Measurements from ENCODE around the gene SAMD3. TPM values are rescaled to one million over a fixed set of nuclear protein-coding genes. Genes with fewer than 3 reads are reported as not detected.
"Not testable (repeated sequence)": the region's sequence is repeated elsewhere in the genome, so short reads cannot be mapped to it uniquely, and the experiment has no call there.

Gene SAMD3
- total RNA-seq, 2 donors from 2014 or later, result 1.5 to 2.6 TPM

DNA sequence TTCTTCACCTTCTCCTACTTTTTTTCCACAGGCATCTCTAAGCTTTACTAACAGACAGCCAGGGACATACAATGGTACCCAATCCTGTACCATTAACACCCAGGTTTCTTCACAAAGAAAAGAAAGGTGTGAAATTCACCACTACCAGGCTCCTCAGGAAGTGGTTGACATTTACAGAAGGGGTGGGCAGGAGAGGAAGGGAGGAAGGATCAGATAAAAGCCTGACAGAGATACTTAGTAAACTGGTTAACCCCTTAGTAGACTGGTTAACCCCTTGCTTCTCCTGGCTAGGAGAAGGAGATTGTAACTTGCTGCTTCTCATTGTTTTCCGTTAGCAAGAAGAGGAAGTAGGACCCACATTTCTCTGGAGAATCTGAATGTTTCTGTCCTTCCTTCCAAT is 7.2 kb downstream of the SAMD3 start:
- DNase-seq (ENCODE audit: low spot score), result no peak
- intact Hi-C loops (cut with DNase I), result no loop called here

DNA sequence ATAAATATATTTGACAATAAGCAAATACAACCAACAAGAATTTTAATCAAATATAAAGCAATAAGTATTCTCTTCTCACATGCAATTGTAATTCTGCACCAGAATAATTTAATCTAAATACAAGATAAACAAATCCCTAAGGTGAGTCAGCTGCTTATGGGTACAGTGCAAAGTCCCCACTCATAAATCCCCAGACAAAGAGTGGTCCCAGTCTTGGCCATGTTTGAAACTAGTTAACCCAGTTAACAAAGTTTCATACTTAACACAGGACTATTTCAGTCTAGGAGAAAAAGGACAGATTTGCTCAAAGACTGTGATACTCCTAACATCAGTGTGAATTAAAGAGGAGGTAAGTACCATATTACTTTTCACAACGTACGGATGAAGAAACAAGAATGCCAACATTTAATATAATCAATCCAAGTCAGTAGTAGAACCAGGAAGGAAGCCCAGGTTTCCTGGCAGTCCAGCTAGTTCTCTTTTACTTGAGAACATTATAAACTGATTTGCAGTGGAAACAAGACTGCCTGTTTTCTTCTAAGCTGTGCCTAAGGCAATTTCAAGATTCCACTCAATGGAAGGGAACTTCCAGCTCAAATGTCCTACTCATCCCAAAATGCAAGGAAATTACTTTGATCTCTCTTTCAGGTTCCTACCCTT is 10.4 kb downstream of the SAMD3 start:
- DNase-seq (ENCODE audit: low spot score), result no peak
- intact Hi-C loops (cut with DNase I), result no loop called here

DNA sequence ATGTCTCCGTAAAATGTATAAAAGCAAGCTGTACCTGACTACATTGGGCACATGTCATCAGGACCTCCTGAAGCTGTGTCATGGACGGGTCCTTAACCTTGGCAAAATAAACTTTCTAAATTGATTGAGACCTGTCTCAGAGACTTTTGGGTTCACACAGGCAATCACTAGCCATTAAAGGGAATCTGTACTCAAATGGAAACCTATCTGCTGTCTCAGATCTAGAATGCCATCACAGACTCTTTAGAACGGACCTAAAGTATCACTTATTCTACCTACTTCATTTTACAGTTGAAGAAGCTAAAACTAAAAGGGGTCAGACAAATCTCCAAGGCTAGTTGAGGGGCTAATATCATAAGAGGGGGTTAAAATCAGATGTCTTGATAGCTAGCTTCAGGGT is 11.1 kb downstream of the SAMD3 start:
- DNase-seq (ENCODE audit: low spot score), result no peak
- intact Hi-C loops (cut with DNase I), result no loop called here

DNA sequence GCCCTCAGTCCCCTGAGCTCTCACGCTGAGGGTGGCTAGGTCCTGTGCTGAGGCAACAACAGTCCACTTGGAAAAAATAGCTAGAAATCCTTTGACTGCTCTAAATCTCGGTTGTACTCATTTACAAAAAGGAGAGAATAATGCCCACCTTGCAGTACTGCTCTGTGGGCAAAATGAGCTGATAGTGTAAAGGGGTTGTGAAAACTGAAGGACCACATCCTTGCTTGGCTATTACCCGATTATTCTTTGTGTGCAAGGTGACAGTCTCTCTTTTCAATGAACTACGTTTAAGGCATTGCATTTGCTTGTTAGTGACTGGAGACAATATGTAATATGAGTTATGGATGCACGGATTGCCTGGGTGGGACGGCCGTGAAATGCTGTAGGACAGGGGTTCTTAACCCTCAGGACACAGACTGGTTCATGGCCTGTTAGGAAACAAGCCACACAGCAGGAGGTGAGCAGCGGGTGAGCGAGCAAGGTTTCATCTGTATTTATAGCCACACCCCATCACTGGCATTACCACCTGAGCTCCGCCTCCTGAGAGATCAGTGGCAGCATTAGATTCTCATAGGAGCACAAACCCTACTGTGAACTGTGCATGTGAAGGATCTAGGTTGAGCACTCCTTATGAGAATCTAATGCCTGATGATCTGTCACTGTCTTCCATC is 14.6 kb downstream of the SAMD3 start:
- intact Hi-C loops (cut with DNase I), result no loop called here
- DNase-seq (ENCODE audit: low spot score), result no peak

DNA sequence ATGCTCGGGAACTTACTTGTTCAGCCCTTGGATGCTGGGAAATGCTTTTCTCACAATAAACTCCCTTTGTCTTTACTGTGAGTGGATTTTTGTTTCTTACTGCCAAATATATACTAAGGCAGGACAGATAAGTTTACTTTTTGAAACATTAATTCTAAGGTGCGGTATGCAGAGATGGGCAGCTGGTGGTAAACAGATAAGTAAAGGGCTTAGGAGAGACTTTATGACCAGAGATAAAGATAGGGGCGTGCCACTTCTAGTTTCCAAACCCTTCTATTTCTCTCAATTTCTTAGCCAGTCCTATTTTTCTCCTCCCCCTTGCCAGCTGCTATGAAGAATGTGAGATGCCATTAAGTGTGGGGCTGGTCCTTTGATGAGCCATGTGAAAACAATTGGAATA is 16.3 kb downstream of the SAMD3 start:
- no peak for DNase-seq (ENCODE audit: low spot score)
- intact Hi-C loops (cut with DNase I), result no loop called here

DNA sequence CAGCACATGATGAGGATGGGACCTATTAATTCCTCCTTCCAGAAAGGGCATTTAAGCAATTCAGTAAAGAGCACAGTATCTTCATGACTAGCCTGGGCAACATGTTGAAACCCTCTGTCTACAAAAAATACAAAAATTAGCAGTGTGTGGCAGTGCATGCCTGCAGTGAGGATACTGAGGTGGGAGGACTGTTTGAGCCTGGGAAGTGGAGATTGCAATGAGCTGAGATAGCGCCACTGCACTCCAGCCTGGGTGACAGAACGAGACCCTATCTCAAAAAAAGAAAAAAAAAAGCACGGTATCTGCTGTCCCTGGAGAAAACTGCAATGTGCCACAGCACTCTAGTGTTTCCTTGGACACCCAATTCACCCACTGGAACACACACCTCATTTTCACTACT is 18.4 kb downstream of the SAMD3 start:
- intact Hi-C loops (cut with DNase I), result no loop called here
- no peak for DNase-seq (ENCODE audit: low spot score)

DNA sequence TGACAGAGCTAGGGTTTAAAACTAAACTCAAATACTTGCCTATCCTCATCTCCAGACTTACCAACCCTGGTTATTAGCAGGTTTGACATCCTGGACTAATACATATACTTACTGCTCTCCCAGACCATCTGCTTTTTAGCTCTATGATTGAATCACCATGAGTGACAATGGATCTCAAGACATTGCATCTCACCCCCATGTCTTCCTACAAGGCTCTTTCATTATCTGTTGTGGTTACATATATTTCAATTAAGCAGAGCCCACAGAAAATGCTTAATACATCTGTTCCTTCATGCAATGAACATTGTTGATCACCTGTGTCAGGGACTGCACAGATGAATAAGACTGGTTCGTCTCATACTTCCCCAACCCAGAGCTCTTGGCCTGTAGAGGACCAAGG is 19.4 kb downstream of the SAMD3 start:
- no peak for DNase-seq (ENCODE audit: low spot score)
- intact Hi-C loops (cut with DNase I), result no loop called here

DNA sequence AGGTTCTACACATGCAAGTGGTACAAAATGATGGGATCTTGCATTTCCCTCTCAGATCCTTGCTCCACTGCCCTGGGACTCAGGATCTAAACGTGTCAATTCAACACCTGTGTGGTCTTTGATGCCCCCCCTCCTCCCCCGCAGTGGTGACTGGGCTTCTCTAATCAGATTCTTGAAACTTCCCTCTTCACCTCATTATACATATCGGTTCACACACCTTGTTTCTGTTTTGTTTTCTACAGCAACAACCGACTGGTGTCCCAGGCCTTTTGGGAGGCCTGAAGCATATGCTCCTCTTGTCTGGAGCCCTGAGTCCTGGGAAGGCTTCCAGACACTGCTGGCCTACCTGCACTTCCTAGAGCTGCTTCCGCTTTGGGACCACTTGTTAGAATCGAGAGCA is 20.0 kb downstream of the SAMD3 start:
- intact Hi-C loops (cut with DNase I), result no loop called here
- no peak for DNase-seq (ENCODE audit: low spot score)

DNA sequence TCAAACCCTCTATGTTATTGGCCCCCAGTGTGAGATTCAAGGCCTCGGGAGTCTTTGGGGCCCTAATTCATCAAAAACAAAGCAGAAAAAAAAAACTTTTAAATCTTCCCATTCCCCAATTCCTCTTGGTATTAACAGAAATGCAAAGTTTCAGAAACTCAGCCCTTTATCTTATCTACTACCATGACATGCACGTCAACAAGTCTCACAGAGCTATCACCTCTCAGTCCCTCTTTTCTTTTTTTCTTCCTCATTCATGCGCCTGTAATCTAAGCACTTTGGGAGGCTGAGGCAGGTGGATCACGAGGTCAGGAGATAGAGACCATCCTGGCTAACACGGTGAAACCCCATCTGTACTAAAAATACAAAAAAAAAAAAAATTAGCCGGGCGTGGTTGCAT is 22.7 kb downstream of the SAMD3 start:
- intact Hi-C loops (cut with DNase I), result no loop called here
- DNase-seq (ENCODE audit: low spot score), result no peak

DNA sequence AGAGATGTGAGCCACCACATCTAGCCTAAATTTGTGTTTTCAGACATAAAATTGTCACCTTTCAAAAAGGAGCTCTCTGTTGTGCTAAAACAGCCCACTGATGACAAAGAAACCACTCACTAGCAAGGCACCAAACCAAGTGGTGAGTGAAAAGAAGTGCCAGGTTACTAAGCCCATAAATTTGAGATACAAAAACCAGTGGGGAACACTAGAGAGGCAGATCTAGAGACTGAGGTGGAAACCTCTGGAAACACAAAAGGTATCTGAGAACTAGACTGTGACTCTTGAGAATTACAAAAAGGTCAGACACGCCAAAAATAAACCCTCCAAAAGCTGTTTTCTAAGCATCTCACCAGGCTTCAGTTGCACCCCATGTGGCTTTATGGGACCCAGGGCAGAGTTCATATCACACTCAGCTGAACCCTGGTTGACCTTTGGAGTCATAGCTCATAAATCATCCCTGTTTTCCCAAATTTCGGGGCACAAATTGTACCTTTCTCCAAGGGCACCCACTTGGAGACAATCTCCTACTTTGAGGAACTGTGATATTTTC is 24.2 kb downstream of the SAMD3 start:
- DNase-seq (ENCODE audit: low spot score), result no peak
- intact Hi-C loops (cut with DNase I), result no loop called here

DNA sequence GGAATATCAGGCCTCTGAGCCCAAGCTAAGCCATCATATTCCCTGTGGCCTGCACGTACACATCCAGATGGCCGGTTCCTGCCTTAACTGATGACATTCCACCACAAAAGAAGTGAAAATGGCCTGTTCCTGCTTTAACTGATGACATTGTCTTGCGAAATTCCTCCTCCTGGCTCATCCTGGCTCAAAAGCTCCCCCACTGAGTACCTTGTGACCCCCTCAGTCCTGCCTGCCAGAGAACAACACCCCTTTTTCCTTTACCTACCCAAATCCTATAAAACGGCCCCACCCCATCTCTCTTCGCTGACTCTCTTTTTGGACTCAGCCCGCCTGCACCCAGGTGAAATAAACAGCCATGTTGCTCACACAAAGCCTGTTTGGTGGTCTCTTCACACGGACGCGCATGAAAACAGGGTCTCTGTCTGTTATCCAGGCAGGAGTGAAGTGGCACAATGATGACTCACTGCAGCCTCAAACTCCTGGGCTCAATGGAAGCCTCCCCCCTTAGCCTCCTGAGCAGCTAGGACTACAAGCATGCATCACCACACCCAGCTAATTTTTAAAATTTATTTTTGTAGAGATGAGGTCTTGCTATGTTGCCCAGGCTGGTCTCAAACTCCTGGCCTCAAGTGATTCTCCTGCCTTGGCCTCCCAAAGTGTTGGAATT is 24.8 kb downstream of the SAMD3 start:
- DNase-seq (ENCODE audit: low spot score); intact Hi-C loops (cut with DNase I): not testable (repeated sequence)

DNA sequence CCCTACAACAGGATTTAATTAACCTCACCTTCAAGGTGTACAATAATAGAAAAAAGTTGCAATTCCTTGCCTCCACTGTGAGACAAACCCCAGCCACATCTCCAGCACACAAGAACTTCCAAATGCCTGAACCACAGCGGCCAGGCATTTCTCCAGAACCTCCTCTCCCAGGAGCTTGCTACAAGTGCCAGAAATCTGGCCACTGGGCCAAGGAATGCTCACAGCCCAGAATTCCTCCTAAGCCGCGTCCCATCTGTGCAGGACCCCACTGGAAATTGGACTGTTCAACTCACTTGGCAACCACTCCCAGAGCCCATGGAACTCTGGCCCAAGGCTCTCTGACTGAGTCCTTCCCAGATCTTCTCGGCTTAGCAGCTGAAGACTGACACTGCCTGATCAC is 28.3 kb downstream of the SAMD3 start:
- intact Hi-C loops (cut with DNase I), result not testable (repeated sequence)
- DNase-seq (ENCODE audit: low spot score), result peak; percentile 82

DNA sequence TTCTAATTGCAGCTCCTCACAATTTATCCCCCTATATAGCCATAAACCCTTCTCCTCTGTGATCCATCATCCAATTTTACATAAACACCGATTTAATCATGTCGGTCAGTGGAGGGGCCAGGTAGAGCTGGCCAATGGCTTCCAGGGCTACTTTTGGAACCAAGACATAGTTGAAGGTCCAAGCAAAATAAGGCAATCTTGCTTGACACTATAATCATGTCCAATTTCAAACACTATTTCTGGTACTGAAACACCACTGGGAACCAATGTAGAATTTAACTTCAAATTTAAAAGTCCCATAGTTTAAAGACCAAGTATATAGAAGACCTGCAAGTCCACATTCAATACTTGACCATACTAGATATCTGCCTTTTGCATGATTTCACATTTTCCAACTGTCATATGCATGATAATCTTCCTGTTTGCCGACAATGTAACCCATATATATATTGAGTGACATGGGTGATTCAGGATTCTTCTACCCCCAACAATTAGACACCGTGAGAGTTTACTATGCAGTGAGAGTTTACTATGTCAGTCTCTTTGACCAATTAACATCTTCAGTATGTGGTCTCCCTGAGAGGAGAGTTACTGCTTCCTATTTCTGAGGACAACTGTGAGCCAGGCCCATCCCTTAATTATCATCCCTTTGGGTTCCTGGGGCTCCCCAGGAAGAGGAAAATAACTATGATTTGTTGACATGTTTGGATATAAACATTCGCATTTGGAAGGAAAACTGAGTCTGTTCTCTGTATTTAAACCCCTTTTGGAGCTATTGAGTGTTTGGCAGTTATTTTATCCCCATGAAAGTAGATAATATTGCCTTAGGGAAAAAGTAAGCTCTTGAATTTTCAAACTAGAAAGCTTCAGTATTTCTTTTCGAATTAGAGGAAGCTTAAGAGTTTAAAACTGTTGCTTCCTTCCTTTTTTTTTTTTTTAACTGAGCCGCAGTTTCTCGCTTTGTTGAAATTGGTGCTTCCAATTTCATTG is 31.8 kb downstream of the SAMD3 start:
- intact Hi-C loops (cut with DNase I), result no loop called here

DNA sequence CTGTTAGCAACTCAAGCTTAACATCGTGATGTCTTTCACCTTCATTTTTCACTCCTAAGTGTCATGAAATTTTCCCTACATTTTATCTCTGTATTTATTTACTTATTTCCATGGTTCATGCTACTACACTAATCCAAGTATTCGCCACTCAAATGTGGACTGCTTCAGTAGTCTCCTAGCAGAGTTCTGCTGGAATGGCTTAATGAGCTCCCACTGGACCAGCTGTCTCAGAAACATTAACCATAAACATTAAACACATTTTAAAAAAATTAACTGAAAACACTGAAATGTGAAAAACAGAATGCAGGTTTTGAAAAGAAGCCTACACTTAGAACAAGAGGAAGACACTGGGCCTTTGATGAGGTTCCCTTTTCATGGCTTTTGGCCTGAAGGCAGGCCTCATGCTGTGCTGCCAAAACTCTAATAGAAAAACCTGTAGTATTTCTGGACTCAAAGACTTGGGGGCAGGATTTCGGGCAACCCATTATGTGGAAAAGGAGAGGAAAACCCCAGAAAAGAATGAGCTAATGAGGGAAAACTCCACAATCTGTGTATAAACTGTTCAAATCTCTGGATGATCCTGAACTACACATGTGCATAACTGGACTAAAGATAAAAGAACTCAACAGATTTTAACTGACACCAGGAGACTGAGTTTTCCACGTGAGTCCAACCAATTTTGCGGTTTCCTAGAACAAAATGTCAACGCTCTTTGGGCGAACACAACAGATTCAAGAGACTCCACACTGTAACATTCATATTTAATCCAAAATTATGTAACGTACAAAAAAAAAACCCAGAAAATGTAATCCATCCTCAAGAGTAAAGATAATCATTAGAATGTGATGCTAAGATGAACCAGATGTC is 33.0 kb downstream of the SAMD3 start:
- intact Hi-C loops (cut with DNase I), result no loop called here

More for the DNA sequence above, 31.8 kb downstream of the SAMD3 start:
- no peak for DNase-seq (ENCODE audit: low spot score)

DNA sequence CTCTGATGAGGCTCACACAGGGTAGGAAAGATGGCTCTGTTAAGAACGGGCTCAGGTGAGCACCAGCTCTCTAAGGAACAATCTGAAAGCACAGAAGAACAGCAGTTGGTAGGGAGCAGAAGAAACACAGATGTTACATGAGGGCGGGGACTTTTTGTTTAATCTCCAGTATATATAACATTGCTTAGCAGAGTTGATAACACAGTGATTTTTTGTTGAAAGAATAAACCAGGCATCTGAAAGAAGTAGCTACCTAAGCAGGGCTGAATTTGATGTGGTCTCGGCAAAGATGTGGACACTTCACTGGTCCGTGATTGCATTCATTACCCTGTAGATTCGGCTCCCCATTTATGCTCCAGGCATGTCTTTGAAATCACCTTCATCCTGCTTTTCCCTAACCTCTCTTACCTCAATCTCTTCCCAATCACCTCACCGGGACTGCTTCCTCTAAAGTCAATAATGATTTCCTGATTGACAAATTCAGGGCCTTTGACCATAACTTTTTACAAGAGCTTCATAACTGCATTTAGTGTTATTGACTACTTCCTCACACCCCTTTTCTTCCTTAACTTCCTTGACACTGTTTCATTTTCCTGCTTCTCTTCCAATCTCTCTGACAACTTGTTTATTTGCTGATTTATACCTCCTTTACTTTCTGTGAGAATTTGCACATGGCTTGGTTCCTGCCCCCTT is 34.4 kb downstream of the SAMD3 start:
- intact Hi-C loops (cut with DNase I), result no loop called here
- DNase-seq (ENCODE audit: low spot score), result no peak

More for the DNA sequence above, 33.0 kb downstream of the SAMD3 start:
- no peak for DNase-seq (ENCODE audit: low spot score)

DNA sequence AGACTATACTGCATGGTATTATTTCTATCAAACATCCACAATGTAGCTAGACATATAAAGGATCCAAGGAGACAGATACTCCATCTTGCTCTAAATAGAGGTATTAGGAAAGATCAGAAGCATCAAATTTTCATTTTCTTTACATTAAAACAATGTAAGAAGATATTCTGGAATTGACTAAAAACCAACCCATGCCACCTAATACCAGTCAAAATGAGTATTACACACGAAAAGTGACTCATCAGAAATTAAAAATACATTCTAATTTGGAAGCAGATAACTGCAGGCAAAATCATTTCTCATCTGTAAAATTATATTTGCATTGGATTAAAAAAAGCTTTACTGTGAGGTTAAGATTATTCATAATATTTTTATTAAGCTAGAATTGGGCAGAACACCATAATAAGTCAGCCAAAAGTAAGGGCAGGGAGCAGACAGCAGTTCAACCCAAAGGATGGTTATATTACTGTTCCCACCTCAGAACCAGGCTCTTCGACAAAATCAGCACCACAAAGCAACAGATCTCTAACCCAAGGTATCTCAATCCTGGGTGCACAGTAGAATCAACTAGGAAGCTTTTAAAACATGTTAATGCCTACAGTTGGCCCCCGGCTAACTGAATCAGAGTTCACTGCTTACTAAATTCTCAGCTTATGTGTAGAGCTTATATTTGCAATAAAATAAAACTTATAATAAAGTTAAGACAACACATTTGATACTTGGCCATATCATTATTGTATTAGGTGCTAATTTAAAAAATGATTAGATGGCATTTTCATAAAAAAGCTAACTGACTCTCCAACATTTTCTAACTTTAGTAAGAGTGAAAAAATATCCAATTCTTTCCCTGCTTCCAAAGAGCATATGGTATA is 35.2 kb downstream of the SAMD3 start:
- DNase-seq (ENCODE audit: low spot score), result no peak
- intact Hi-C loops (cut with DNase I), result no loop called here

DNA sequence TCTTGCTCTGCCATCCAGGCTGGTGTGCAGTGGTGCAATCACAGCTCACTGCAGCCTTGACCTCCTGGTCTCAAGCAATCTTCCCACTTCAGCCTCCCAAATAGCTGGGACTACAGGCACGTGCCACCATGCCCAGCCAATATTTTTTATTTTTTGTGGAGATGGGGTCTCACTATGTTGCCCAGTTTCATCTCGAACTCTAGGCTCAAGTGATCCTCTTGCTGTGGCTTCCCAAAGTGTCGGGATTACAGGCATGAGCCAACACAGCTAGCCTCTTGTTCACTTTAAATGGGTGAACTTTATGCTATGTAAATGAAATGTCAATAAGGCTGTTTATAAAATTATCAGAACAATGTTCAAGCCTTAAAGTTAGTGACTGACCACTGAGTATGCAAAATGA is 37.1 kb downstream of the SAMD3 start:
- no peak for DNase-seq (ENCODE audit: low spot score)
- intact Hi-C loops (cut with DNase I), result no loop called here
